Stimulated activated CD4-positive, alpha-beta T cell treated with anti-CD3 and anti-CD28 coated beads, Interleukin-4, amount 100 ng/mL, for 24 hours (primary cell): ENCODE measurements around the gene USP7.
"Not testable (repeated sequence)": the region's sequence is repeated elsewhere in the genome, so short reads cannot be mapped to it uniquely, and the experiment has no call there.

Experiments used
- DNase-seq: peaks from one replicate; pipeline ENCODE4 v3.0.0-alpha.2; 2020

The USP7 gene

DNA sequence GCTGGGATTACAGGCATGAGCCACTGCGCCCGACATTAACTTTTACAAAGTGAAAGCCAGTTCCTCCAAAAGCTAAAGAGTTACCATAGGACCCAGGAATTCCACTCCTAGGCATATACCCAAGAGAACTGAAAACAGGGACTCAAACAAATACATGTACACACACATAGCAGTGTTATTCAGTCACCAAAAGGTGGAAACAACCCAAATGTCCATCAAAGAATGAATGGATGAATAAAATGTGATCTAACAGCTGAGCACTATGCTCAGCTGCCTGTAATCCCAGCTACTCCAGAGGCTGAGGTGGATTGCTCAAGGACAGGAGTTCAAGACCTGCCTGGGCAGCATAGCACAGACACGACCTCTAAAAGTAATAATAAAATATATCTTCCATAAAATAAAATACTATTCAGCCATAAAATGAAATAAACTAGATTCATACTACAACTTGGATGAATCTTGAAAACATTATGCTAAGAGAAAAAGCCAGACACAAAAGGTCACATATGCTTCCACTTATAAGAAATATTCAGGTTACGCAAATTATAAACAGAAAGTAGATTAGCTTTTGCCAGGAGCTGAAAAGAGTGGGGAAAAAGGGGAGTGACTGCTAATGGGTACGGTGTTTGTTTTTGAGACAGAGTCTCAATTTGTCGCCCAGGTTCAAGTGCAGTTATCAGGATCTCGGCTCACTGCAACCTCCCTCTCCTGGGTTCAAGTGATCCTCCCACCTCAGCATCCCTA is 9.3 kb upstream of the USP7 start:
- no peak for DNase-seq

DNA sequence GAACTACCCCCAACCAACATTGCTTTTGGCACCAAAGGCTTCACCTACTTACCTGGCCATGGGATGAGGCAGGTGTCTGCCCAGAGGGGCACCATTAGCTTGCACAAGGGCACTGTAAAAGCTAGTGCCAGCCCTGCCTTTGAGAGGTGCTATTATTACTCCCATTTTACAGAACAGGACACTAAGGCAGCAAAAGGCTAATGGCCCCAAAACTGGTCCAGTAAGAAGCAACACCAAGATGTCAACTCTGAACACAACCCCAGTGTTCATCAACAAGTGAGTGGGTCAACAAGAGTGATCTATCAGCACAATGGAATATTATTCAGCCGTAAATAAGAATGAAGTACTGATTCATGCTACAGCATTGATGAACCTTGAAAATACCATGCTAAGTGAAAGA is 7.7 kb upstream of the USP7 start:
- no peak for DNase-seq

- DNase-seq = not testable (repeated sequence)
Measured at GRCh38 chr16:8969202-8969897, 5.6 kb upstream of the USP7 start.

DNA sequence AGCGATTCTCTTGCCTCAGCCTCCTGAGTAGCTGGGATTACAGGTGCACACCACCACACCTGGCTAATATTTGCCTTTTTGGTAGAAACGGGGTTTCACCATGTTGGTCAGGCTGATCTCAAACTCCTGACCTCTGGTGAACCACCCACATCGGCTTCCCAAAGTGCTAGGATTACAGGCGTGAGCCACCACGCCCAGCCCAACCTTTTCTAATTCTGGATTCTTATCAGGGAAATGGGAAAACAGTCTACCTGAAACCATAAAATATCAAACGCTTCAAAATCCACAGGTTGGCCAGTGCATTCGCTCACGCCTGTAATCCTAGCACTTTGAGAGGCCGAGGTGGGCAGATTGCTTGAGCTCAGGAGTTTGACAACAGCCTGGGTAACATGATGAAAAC is 4.3 kb upstream of the USP7 start:
- DNase-seq = not testable (repeated sequence)

GRCh38 chr16:8967132-8967821 is 3.6 kb upstream of the USP7 start:
- DNase-seq = no peak

DNA sequence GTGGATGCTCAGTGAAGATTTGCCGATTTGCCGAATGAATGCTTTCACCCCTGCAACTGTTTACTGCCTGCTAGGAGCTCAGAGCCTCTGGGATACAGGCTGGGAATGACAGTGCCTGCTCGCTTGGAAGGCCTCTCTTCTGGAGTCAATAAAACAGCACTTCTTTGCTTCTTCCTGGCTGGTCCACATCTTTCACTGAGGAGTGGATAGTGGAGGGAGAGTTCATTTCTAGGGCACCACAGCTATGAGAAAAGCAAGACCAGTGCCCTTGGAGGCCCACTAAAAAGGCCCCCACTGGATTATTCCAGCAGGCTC is 3.1 kb upstream of the USP7 start:
- DNase-seq = no peak

DNA sequence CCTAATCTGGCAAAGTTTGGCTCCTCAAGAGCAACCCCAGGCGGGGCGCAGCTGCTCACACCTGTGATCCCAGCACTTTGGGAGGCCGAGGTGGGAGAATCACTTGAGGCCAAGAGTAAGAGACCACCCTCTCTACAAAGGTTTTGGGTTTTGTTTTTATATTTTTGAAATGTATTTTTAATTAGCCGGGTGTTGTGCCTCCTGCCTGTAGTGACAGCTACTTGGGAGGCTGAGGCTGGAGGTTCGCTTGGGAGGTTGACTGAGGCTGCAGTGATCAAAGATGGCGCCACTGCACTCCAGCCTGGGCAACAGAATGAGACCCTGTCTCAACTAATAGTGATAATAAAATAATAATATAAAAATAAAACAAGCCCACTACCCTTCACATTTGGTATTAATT is 756 bp upstream of the USP7 start:
- DNase-seq = no peak

DNA sequence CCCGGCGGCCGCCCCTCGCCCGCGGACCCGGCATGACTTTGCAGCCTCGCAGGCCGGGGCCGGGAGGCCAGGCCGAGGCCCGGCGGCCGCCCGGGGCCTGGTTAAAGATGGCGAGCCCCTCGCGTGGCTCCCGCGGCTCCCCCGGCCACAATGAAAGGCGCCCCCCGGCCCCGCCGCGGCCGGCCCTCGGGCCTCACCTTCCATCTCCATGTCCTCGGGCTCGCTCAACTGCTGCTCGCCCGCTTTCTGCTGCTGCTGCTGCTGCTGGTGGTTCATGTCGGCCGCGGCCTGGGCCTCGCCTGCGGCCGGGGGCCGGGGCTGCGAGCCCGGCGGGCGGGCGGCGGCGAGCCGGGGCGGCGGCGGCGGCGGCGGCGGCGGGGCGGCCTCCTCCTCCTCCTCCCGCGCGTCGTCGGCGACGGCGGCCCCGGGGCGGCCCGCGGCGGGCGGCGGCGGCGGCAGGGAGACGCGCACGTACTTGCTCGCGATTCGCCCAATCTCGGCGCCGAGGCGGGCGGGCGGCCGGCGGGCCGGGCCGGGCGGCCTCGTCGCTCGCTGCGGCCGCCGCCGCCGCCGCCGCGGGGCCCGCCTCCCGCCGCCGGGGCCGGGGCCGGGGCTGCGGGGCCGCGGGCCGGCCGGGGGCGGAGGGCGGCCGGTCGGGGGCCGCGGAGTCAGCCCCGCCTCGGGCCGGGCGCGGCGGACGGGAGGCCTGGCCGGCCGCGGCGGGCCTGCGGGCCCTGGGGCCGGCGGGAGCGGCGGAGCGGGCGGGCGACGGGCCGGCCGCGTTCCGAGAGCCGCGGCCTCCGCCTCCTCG is 491 bp downstream of the USP7 start:
- no peak for DNase-seq

- DNase-seq = peak; percentile 45
Measured at GRCh38 chr16:8962393-8963009, 1.2 kb downstream of the USP7 start.

DNA sequence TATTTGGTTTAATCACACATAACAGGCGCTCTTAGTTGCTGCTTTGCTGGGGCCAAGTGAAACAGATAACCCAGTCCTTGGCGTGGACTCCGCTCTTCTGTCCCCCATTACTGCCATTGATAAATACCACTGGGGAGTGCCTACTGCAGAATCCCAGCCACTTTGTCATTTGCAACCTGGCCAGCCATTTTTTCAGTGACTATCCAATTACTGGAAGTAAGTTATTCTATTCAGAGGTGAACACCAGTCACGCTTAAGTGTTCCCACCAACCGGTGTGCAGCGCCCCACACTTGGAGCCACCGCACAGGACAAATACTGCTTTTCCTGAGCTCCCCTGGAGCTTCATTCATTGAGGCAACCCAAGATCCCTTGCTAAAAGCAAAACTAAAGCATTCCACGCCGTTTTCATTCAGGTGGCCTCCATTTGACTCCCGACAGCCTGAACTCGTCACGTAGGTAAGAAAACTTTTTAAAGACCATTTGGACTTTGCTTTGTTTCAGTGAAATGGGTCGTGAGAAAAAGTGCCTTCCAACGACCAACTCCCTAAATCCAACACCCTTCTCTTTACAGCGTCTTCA is 1.8 kb downstream of the USP7 start:
- no peak for DNase-seq

- DNase-seq = no peak
Measured at GRCh38 chr16:8960788-8961109, 3.0 kb downstream of the USP7 start.

GRCh38 chr16:8959921-8960787 is 3.6 kb downstream of the USP7 start:
- peak; percentile 15 for DNase-seq

DNA sequence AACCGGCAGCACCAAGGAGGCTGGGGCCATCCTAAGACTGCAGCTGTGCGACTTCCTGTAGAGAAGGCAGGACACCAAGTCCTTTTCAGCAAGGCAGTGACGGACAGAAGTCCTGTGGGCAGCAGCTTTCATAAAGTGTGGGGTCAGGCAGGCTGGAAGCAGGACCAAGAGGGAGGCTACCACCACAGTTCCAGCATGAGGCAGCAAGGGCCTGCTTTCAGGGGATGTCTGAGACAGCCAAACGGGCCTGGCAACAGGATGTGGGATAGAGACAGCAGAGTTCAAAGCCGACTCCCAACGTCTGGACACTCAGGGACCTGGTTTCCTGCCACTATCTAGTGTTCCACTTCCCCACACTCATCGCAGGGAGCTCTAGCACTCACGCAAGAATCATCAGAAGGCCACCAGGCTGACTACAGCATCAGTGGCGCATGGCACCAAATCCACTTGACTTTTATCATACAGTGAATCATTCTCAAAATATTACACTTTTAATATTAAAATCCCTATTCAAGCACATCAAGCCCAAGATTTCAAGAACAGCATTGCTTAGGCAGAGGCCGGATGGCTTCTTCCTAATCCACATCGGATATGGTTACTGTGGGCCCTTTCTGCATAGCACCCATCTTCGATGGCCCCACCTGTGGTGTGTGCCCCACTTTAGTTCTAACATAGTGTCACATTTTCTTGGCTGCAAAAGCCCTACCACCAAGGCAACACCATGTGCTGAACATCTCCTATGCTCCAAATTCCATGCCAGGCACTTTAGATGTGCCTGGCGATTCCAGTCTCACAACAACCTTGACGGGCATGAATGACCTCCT is 5.2 kb downstream of the USP7 start:
- DNase-seq = peak; percentile 19

GRCh38 chr16:8957509-8958157 is 6.1 kb downstream of the USP7 start:
- DNase-seq = no peak

GRCh38 chr16:8957063-8957397 is 6.7 kb downstream of the USP7 start:
- no peak for DNase-seq

DNA sequence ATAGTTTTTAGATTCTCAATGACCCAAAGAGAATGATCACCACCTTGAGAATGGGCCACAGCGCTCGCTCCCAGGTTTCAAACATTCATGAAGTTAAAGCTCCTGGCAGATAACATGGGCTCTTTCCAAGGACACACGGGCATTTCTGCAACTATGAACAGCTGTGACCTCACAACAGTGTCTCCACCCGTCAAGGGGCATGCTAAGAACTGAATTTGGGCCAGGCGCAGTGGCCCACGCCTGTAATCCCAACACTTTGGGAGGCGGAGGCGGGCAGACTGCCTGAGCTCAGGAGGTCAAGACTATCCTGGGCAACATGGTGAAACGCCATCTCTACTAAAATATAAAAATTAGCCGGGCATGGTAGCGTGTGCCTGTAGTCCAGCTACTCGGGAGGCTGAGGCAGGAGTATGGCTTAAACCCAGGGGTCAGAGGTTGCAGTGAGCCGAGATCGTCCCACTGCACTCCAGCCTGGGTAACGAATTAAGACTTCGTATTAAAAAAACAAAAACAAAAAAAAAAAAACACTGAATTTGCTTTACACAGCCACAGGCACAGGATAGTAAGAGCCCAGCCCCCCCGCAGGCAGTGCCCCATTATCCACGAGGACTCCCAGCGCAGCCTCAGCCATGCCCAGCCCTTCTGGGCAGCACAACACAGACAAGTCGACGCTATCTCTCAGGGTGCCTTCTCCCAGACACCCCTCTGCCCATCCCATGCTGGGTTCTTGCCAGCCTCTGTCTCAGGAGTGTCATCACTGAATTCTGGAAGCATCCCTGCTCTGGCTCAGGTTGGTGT is 7.2 kb downstream of the USP7 start:
- no peak for DNase-seq

DNA sequence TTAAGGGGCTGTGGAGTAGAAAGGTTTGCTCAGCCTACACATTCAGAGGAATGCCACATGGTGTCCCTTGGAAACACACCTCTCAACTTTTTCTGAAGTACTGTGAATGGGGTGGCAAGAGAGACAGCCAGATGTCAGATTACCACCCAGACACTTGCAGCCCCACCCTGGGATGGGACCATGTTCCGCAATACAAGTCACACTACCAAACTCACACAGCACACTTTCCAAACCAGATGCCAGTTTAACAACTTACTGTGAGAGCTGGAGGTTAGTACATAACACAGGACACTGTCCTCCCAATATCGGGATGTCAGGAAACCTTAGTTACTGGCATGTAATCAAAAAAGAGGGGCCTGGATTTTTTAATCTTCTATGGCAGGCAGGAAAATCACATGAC is 7.9 kb downstream of the USP7 start:
- no peak for DNase-seq

- no peak for DNase-seq
Measured at GRCh38 chr16:8953064-8953463, 10.6 kb downstream of the USP7 start.

DNA sequence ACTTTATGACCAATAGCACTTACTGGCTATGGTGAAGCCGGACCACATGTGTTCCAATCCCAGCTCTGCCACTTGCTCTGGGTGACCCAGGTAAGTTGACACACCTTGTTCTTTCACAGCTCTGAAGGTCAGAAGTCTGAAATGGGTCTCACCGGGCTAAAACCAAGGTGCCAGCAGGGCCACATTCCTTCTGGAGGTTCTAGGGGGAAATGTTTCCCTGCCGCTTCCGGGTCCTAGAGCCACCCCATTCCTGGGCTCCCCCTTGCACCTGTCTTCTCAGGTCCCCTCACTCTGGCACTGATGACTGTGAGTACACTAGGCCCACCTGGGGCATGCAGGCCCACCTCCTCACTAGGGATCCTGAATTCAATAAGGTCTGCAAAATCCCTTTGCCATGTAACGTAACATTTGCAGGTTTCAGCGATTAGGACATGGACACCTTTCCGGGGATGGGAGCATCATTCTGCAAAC is 11.4 kb downstream of the USP7 start:
- no peak for DNase-seq
